Mucosa of descending colon (tissue), 3 donors: Measurements from ENCODE around the gene SUPT4H1. TPM values are rescaled to one million over a fixed set of nuclear protein-coding genes. Genes with fewer than 3 reads are reported as not detected.

Experiments
- ATAC-seq: fragments of 200-7000 bp; cut with Tn5 transposase; one replicate; pipeline ENCODE4 v1.9.1; 2020; ENCODE audit warnings: mild to moderate bottlenecking, moderate library complexity
- DNase-seq, 3 donors: peaks; one replicate each; pipeline ENCODE4 v3.0.0-alpha.2; 2020
- H3K36me3 ChIP-seq: fragments of 200-600 bp; one replicate; pipeline ENCODE4 v1.8.0; 2021; ENCODE audit warnings: low read depth, mild to moderate bottlenecking
- H3K4me1 ChIP-seq: fragments of 200-600 bp; one replicate; pipeline ENCODE4 v1.8.0; 2021; ENCODE audit warnings: low read depth, mild to moderate bottlenecking
- H3K4me3 ChIP-seq: fragments of 200-600 bp; one replicate; pipeline ENCODE4 v1.8.0; 2021; ENCODE audit warnings: mild to moderate bottlenecking
- H3K9me3 ChIP-seq: fragments of 200-600 bp; one replicate; pipeline ENCODE4 v1.8.0; 2021; ENCODE audit warnings: mild to moderate bottlenecking
- intact Hi-C, 2 donors: fragments of 100-400 bp; cut with DNase I in 1 of 2; cut with micrococcal nuclease in 1 of 2; formaldehyde crosslinking; loops; one replicate each; pipeline versions ENCODE4 v1.11.0 to v1.11.1; 2022; cut with DNase I, micrococcal nuclease
- total RNA-seq, 3 donors: library from RNA; stranded (reverse); fragmentation: NEBNext Ultra II Directional in 2 of 3; extraction: Animal tissue kit (Norgen Biotek cat#: 25700) in 2 of 3; gene quantifications; one replicate each; pipeline versions ENCODE4 v1.2.1 to v1.2.4, GENCODE V29; 2021 to 2023
- TF ChIP-seq, protein P1 (sequence below): fragments of 200-600 bp; IDR thresholded peaks from one replicate; pipeline ENCODE4 v1.8.0; 2022; ENCODE audit warnings: antibody characterized with exemption, mild to moderate bottlenecking
- donor health status: DM: no; HTN: no; CAD: no; lungs with moderate emphysema.
- donor health status: DM: no; HTN: no; CAD: no.
- donor health status: DM: no; HTN: yes; CAD: no.

SUPT4H1 gene
- total RNA-seq, 3 donors from 2014 or later, result 57.9 to 79.5 (median 68.9) TPM

- no peak for DNase-seq
- intact Hi-C loops, result no loop called here
- Histone ChIP-seq H3K36me3 (no peaks in the 10 kb centered on the region), H3K4me3 (no peak overlapping the region), H3K4me1 (peaks cover 12% of the 10 kb centered on the region), H3K9me3 (no peaks in the 10 kb centered on the region)
- ATAC-seq, result no peak
- TF ChIP-seq, protein P1, sequence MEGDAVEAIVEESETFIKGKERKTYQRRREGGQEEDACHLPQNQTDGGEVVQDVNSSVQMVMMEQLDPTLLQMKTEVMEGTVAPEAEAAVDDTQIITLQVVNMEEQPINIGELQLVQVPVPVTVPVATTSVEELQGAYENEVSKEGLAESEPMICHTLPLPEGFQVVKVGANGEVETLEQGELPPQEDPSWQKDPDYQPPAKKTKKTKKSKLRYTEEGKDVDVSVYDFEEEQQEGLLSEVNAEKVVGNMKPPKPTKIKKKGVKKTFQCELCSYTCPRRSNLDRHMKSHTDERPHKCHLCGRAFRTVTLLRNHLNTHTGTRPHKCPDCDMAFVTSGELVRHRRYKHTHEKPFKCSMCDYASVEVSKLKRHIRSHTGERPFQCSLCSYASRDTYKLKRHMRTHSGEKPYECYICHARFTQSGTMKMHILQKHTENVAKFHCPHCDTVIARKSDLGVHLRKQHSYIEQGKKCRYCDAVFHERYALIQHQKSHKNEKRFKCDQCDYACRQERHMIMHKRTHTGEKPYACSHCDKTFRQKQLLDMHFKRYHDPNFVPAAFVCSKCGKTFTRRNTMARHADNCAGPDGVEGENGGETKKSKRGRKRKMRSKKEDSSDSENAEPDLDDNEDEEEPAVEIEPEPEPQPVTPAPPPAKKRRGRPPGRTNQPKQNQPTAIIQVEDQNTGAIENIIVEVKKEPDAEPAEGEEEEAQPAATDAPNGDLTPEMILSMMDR, result no peak
These were observed 12.1 kb downstream of the SUPT4H1 start for GRCh38 chr17:58339755-58340404.

GRCh38 chr17:58338841-58339754, 12.9 kb downstream of the SUPT4H1 start:
- no peaks in the 10 kb centered on the region for H3K36me3 ChIP-seq
- intact Hi-C loops, result no loop called here
- DNase-seq (peak; percentile 63 to 86 (median 77)), ATAC-seq (peak; percentile 50)
- no peak overlapping the region for H3K4me3 ChIP-seq
- H3K9me3 ChIP-seq, result no peaks in the 10 kb centered on the region
- H3K4me1 ChIP-seq, result peaks cover 12% of the 10 kb centered on the region
- TF ChIP-seq, protein P1, result no peak

GRCh38 chr17:58338454-58338840, 13.6 kb downstream of the SUPT4H1 start:
- H3K4me3 ChIP-seq, result no peak overlapping the region
- DNase-seq (no peak), ATAC-seq (no peak)
- no peaks in the 10 kb centered on the region for H3K9me3 ChIP-seq
- H3K36me3 ChIP-seq, result no peaks in the 10 kb centered on the region
- TF ChIP-seq, protein P1, result no peak
- peaks cover 12% of the 10 kb centered on the region for H3K4me1 ChIP-seq
- intact Hi-C loops, result no loop called here

GRCh38 chr17:58337600-58338453, 14.2 kb downstream of the SUPT4H1 start:
- DNase-seq (peak; percentile 74 to 94 (median 82)), ATAC-seq (peak; percentile 75)
- intact Hi-C loops, result no loop called here
- TF ChIP-seq, protein P1, result no peak
- no peak overlapping the region for H3K4me3 ChIP-seq
- no peaks in the 10 kb centered on the region for H3K9me3 ChIP-seq
- peaks cover 12% of the 10 kb centered on the region for H3K4me1 ChIP-seq
- no peaks in the 10 kb centered on the region for H3K36me3 ChIP-seq

GRCh38 chr17:58337210-58337599, 14.8 kb downstream of the SUPT4H1 start:
- Histone ChIP-seq H3K4me1 (peaks cover 12% of the 10 kb centered on the region), H3K9me3 (no peaks in the 10 kb centered on the region), H3K4me3 (no peak overlapping the region), H3K36me3 (no peaks in the 10 kb centered on the region)
- peak in 2 of 3 donors; percentile 50 to 72 for DNase-seq
- intact Hi-C loops, result no loop called here
- peak; percentile 8 for ATAC-seq
- TF ChIP-seq, protein P1, result no peak
